DMS114 treated with DMSO at 0.1 percent for 48 hours (cell line): ENCODE results near the gene ARHGEF2.

ENCODE experiments used
- DNase-seq: peaks from one replicate; lab custom pipeline; 2025; ENCODE audit not compliant: unreplicated experiment; lab: John Stamatoyannopoulos, UW

ARHGEF2 gene

DNA sequence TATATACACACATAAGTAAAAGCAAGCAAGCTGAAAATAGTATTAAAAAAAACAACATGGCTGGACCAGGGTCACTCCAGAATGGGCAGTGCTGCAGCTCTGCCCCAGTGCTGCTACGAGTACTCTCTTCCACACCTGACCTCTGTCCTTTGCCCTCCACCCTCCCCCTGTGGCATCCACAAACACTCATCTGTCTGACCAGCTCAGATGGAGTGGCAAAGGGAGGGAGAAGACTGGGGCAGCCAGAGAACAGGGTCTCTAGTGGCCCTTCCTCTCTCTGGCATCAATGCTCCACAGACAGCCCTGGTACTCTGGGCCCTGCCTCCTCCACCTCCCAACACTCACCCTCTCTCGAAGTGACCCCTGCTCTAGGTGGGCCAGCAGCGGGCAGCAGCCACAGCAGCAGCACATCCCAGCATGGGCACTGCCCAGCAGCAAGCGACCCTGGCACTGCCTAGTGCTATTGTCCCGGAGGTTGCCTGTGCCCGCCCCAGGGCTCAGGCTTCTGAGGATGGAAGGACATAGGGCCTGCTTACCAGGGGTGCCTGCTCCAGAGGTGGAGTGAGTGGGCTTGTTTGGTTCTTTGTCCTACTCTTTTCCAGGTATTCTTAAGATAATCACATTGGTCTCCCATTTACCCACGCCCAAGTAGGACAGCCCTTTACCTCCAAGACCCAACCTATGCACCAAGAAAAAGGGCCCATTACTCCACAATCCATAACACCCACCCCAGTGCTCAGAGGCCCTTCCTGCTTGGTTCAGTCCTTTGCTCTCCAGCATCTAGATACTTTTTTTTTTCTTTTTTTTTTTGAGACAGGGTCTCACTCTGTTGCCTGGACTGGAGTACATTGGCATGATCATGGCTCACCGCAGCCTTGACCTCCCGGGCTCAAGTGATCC lies 6.2 kb downstream of the ARHGEF2 start:
- no peak for DNase-seq

GRCh38 chr1:155970531-155971167 lies 7.7 kb downstream of the ARHGEF2 start:
- DNase-seq: no peak

- DNase-seq: no peak
Measured at GRCh38 chr1:155969377-155969791, 9.0 kb downstream of the ARHGEF2 start.

- DNase-seq: no peak
Measured at GRCh38 chr1:155968670-155969069, 9.7 kb downstream of the ARHGEF2 start.

DNA sequence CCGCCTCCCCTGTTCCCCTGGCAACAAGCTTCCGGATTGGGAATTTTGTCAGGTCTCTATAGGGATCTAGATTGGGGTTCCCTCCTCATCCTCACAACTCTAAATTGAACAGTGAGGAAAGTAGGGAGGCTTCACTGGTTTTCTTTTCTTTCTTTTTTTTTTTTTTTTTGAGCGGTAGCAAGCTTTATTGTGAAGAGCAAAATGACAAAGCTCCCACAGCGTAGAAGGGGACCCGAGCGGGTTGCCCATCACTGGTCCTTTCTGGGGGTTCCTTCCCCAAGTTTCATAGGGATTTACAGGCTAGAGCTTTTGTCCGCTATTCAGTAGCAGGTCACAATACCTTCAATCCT lies 10.3 kb downstream of the ARHGEF2 start:
- no peak for DNase-seq

DNA sequence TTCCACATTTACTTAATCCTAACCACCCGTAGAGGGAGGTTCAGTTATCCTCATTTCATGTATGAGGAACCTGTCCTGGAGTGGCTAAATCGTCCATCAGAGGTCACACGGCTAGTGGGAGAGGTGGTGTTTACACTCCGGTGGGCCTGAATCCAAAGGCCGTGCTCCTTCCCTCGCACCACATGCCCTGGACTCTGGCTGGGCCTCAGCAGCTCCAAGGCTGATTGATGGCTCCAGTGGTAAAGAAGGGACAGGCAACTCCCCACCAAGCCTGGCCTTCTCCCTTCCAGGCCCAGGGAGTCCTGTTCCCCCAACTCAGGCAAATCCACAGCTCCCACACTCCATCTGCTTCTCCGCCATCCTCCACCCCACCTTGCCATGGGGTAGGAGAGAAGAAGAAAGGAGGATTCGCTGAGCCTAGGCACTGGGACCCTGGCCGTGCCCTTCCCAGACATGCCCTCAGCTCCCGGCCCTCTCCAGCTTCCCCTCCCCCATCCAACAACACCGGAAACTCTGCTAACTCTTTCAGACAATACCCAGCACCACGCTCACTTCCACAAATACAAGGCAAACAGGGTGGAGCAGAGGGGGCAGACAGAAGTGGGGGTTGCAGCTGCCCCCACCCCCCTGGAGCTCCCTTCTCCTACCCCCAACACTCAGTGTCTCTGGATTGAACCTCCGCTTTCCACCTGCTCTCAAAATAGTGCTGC lies 10.9 kb downstream of the ARHGEF2 start:
- no peak for DNase-seq

DNA sequence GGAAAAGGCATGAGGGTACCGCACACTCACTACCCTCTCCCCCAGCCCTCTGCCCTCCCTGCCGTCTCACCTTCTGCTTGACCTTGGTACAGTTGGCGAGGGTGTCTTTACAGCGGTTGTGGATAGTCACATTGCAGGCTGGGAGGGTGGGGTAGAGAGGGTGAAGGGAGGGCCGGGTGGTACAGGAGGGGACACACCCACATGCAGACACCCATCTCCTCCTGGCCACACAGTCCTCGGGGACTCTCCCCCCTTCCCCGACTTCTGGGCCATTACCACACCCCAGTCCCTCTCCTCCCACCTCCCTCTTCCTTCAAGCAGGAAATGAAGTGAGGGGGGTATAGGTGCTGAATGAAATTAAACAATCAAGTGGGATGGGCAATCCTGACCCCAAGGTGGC lies 11.6 kb downstream of the ARHGEF2 start:
- DNase-seq: no peak

DNA sequence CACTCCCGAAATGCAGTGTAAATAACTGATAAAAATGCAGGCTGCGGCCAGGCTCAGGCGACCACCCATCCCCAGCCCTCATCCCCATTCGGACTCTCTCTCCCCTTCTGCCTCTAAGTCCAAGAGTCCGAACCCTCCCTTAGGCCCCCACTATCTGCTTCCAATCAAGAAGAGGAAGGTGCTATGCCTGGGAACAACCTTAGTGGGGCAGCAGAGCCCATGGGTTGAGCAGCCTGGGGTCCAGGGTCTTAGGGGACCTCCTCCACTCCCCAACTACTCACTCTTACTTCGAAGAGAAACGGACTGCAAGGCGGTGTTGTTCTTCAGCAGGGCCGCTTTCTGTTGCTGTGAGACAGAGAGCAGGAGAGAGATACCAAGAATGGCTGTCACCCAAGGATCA lies 12.2 kb downstream of the ARHGEF2 start:
- no peak for DNase-seq

- DNase-seq: no peak
Measured at GRCh38 chr1:155964193-155964592, 14.2 kb downstream of the ARHGEF2 start.

DNA sequence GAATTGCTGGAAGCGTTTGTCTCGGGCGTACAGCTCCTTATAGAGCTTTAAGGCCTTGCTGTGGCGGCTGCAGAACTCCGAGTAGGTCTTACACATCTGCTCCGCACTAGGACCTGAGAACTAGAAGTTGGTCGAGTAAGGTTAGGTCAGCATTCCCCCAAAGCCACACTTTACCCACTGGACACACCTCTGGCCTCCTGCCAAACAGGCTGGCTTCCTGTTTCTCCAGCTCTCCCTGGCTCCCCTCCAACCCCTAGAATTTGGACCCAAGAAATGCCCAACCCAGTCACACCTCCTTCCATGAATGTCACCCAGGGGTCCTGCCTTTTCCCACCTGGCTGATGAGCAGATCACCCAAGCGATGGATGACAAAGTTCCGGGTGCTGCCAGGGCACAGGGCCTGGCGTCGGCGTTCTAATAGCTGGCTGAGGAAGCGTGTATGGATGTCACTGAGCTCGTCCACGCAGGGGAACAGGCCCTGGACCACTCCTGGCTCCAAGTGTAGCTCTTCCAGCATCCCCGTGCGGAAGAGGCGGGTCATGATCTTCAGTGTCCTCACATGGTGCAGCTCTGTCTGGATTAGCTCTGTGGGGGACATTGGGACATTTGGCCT lies 15.6 kb downstream of the ARHGEF2 start:
- no peak for DNase-seq

- no peak for DNase-seq
Measured at GRCh38 chr1:155961937-155962336, 16.4 kb downstream of the ARHGEF2 start.

- DNase-seq: no peak
Measured at GRCh38 chr1:155960081-155960745, 18.1 kb downstream of the ARHGEF2 start.

DNA sequence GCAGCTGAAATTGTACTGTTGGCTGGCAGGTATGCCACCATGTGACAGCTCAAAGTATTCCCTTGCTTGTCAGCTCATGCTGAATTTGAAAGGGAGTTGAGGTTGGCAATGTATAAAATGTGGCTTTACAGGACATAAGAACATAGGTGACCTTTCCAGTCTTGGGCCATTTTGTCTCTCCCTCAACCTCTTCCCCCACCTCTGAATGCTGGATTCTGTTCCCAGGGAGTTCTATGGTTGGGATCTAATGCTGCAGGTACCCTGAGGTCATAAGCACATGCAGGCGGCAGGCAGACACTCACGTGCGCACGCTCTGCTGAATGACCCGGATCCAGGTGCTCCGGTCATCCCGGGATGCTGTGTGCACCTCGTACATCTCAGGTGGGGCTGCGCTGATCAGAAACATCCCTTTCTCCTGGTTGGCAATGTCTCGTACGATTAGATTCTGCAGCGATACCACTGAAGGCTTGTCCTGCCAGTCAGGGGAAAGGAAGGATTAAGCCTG lies 20.9 kb downstream of the ARHGEF2 start:
- no peak for DNase-seq

GRCh38 chr1:155954645-155955044 lies 23.7 kb downstream of the ARHGEF2 start:
- no peak for DNase-seq

GRCh38 chr1:155952505-155952890 lies 25.8 kb downstream of the ARHGEF2 start:
- DNase-seq: no peak

GRCh38 chr1:155951753-155952504 lies 26.4 kb downstream of the ARHGEF2 start:
- DNase-seq: no peak

DNA sequence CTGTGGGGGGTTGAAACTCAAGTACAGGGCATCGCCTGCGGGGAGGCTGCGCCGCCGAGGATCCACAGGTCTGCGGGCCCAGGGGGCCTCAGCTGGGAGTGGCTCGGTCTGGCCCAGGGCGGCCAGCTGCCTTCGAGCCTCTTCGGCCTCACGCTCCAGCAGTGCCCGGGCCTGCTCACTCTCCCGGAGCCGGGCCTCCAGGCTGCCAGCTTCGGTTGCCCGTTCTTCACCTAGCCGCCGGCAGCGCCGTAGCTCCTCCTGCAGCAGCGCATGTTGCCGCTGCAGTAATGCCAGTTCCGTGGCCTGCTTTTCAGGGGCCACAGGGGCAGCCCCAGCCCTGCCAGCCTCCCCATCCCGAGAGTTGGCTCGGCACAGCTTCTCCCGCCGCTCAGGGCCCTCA lies 27.5 kb downstream of the ARHGEF2 start:
- no peak for DNase-seq

- no peak for DNase-seq
Measured at GRCh38 chr1:155947741-155948140, 30.6 kb downstream of the ARHGEF2 start.

- no peak for DNase-seq
Measured at GRCh38 chr1:155947292-155947691, 31.1 kb downstream of the ARHGEF2 start.

DNA sequence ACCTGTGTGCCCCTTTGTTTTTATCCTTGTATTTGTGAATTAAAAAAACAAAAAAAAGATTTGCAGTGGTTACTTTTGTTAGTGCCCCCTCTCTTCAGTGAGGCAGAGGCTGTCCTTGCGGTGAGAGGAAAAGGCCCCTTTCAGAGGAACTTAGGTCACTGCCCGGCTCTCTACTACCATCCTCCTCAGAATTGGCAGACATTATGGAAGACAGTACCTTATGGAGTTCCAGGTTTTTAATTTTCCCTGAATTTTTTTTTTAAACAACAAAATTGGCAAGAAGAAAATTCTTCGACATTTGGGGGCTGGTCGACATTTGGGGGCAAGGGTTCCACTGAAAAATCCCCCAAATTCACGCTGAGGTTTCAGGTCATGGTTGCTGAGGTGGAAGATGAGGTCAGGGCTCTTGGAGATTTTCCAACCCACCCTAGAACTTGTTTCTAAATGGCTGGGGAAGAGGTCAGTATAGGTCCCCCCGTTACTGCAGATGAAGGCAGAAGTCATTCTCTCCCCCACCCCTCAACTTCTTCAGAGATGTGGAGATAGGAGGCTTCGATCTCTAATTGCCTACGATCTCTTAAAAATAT lies 31.6 kb downstream of the ARHGEF2 start:
- DNase-seq: no peak
